ENCODE measurements around the gene COL15A1.

Gene COL15A1

DNA sequence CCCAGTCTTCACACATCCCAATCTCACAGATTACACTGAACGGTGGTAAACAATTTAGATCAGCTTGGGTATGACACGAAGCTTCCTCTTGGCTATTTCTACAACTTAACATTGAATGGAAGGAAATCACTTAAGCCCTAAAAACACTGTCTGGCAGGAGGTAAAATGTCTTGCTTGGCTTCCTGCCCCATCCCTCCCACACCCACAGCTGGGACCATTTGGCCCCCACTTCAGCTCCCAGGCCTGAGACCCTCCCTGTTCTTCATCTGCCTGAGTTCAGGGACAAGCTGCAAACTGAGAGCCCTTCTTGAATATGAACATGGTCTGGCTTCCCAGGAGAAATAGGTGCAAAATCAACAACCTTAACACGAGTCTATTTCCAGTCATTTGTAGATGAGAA, 3.4 kb upstream of the COL15A1 start:
- Histone ChIP-seq H3K36me3 (ENCODE audit: insufficient read depth, low read length) (no peaks in the 10 kb centered on the region), H2AFZ (ENCODE audit: low read depth, low read length) (no peak overlapping the region), H3K4me1 (ENCODE audit: insufficient read depth, low read length) (peaks cover 3% of the 10 kb centered on the region), H3K4me3 (ENCODE audit: low read length) (no peak overlapping the region), H3K27me3 (ENCODE audit: insufficient read depth, low read length) (peaks cover 43% of the 10 kb centered on the region), H3K9me3 (ENCODE audit: low read length) (no peaks in the 10 kb centered on the region)

DNA sequence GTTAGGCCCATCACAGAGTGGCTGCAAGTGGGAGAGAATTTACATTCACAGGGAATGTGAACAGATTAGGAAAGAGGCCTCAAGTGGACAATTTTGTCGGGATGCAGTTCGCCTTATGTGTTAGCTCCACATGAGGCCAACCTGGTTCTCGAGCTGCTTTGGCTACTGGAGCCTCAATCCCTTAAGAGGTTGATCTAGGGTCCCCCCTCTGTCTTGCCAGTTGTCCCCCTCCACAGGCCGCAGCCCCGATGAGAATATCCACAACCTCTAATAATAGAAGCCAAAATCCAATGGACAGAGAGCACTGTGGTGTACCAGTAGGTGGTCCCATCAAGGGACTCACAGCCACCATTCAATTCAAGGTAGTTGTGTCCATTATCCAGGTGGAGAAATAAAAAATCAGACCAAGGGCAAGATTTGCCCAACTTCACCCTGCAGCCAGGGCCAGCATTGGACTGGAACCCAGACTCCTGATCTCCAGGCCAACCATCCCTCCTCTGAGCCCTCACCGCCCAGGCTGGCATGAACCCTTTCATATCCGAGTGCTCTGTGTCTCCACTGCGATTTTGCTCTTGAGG, 1.7 kb upstream of the COL15A1 start:
- H3K4me3 ChIP-seq (ENCODE audit: low read length): no peak overlapping the region
- no peaks in the 10 kb centered on the region for H3K9me3 ChIP-seq (ENCODE audit: low read length)
- H3K36me3 ChIP-seq (ENCODE audit: insufficient read depth, low read length): no peaks in the 10 kb centered on the region
- peaks cover 54% of the 10 kb centered on the region for H3K27me3 ChIP-seq (ENCODE audit: insufficient read depth, low read length)
- peaks cover 3% of the 10 kb centered on the region for H3K4me1 ChIP-seq (ENCODE audit: insufficient read depth, low read length)
- H2AFZ ChIP-seq (ENCODE audit: low read depth, low read length): no peak overlapping the region

GRCh38 chr9:98942906-98943681, 613 bp upstream of the COL15A1 start:
- no peaks in the 10 kb centered on the region for H3K9me3 ChIP-seq (ENCODE audit: low read length)
- peaks cover 58% of the 10 kb centered on the region for H3K27me3 ChIP-seq (ENCODE audit: insufficient read depth, low read length)

GRCh38 chr9:98944057-98944733, 488 bp downstream of the COL15A1 start:
- Histone ChIP-seq H3K4me1 (ENCODE audit: insufficient read depth, low read length) (peaks cover 3% of the 10 kb centered on the region), H2AFZ (ENCODE audit: low read depth, low read length) (peak overlapping the region; percentile 32), H3K27me3 (ENCODE audit: insufficient read depth, low read length) (peaks cover 58% of the 10 kb centered on the region), H3K9me3 (ENCODE audit: low read length) (no peaks in the 10 kb centered on the region), H3K4me3 (ENCODE audit: low read length) (peak overlapping the region; percentile 21), H3K36me3 (ENCODE audit: insufficient read depth, low read length) (no peaks in the 10 kb centered on the region)

More at GRCh38 chr9:98942906-98943681, 613 bp upstream of the COL15A1 start:
- Histone ChIP-seq H3K36me3 (ENCODE audit: insufficient read depth, low read length) (no peaks in the 10 kb centered on the region), H3K4me1 (ENCODE audit: insufficient read depth, low read length) (peaks cover 3% of the 10 kb centered on the region), H3K4me3 (ENCODE audit: low read length) (no peak overlapping the region), H2AFZ (ENCODE audit: low read depth, low read length) (peak overlapping the region; percentile 32)

- H3K4me3 ChIP-seq (ENCODE audit: low read length): no peak overlapping the region
Measured at GRCh38 chr9:98944734-98945074, 997 bp downstream of the COL15A1 start.

DNA sequence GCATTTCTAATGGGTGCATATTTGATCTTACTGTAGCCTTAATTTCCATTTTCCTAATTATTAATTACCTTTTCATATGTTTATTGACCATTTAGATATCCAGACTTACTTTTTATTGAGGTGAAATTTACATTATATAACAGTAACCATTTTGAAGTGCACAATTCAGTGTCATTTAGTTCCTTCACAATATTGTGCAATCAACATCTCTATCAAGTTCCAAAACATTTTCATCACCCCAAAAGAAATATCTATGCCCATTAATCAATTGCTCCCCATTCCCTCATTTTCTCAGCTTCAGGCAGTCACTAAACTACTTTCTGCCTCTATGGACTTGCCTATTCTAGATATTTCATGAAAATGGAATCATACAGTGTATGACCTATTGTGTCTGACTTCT, 5.9 kb downstream of the COL15A1 start:
- H3K36me3 ChIP-seq (ENCODE audit: insufficient read depth, low read length): no peaks in the 10 kb centered on the region
- no peak overlapping the region for H2AFZ ChIP-seq (ENCODE audit: low read depth, low read length)
- H3K4me3 ChIP-seq (ENCODE audit: low read length): no peak overlapping the region
- H3K4me1 ChIP-seq (ENCODE audit: insufficient read depth, low read length): no peaks in the 10 kb centered on the region
- peaks cover 22% of the 10 kb centered on the region for H3K27me3 ChIP-seq (ENCODE audit: insufficient read depth, low read length)
- no peaks in the 10 kb centered on the region for H3K9me3 ChIP-seq (ENCODE audit: low read length)

More at GRCh38 chr9:98944734-98945074, 997 bp downstream of the COL15A1 start:
- Histone ChIP-seq H3K9me3 (ENCODE audit: low read length) (no peaks in the 10 kb centered on the region), H3K4me1 (ENCODE audit: insufficient read depth, low read length) (peaks cover 3% of the 10 kb centered on the region), H2AFZ (ENCODE audit: low read depth, low read length) (no peak overlapping the region), H3K36me3 (ENCODE audit: insufficient read depth, low read length) (no peaks in the 10 kb centered on the region), H3K27me3 (ENCODE audit: insufficient read depth, low read length) (peaks cover 58% of the 10 kb centered on the region)

GRCh38 chr9:98950262-98950661, 6.6 kb downstream of the COL15A1 start:
- H2AFZ ChIP-seq (ENCODE audit: low read depth, low read length): no peak overlapping the region
- H3K4me3 ChIP-seq (ENCODE audit: low read length): no peak overlapping the region

GRCh38 chr9:98951967-98952366, 8.3 kb downstream of the COL15A1 start:
- H3K36me3 ChIP-seq (ENCODE audit: insufficient read depth, low read length): no peaks in the 10 kb centered on the region
- H3K4me3 ChIP-seq (ENCODE audit: low read length): no peak overlapping the region
- H3K4me1 ChIP-seq (ENCODE audit: insufficient read depth, low read length): no peaks in the 10 kb centered on the region
- no peak overlapping the region for H2AFZ ChIP-seq (ENCODE audit: low read depth, low read length)
- H3K9me3 ChIP-seq (ENCODE audit: low read length): no peaks in the 10 kb centered on the region
- peaks cover 7% of the 10 kb centered on the region for H3K27me3 ChIP-seq (ENCODE audit: insufficient read depth, low read length)

More at GRCh38 chr9:98950262-98950661, 6.6 kb downstream of the COL15A1 start:
- no peaks in the 10 kb centered on the region for H3K9me3 ChIP-seq (ENCODE audit: low read length)
- peaks cover 17% of the 10 kb centered on the region for H3K27me3 ChIP-seq (ENCODE audit: insufficient read depth, low read length)
- no peaks in the 10 kb centered on the region for H3K4me1 ChIP-seq (ENCODE audit: insufficient read depth, low read length)
- no peaks in the 10 kb centered on the region for H3K36me3 ChIP-seq (ENCODE audit: insufficient read depth, low read length)

- no peaks in the 10 kb centered on the region for H3K36me3 ChIP-seq (ENCODE audit: insufficient read depth, low read length)
- peaks cover 2% of the 10 kb centered on the region for H3K27me3 ChIP-seq (ENCODE audit: insufficient read depth, low read length)
- H2AFZ ChIP-seq (ENCODE audit: low read depth, low read length): no peak overlapping the region
- H3K9me3 ChIP-seq (ENCODE audit: low read length): peaks cover 2% of the 10 kb centered on the region
- no peak overlapping the region for H3K4me3 ChIP-seq (ENCODE audit: low read length)
- no peaks in the 10 kb centered on the region for H3K4me1 ChIP-seq (ENCODE audit: insufficient read depth, low read length)
Measured at GRCh38 chr9:98953581-98954243, 10.0 kb downstream of the COL15A1 start.

DNA sequence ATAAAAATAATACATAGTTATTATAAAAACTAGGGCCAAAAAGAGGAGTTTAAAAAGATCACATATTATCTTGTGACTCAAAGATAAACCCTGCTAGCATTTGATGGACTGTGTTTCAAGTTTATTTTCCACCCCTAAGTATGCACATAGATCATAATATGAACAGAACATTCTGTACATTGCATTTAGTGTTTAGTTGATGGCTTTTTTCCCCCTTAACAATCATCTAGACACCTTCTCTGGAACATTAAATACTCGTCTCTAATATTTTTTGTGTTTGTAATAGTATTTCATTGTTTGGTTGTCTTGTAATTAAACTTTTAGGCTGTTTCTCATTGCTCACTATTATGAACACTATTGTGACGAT, 10.5 kb downstream of the COL15A1 start:
- Histone ChIP-seq H3K9me3 (ENCODE audit: low read length) (peaks cover 2% of the 10 kb centered on the region), H2AFZ (ENCODE audit: low read depth, low read length) (no peak overlapping the region)

GRCh38 chr9:98955259-98955658, 11.6 kb downstream of the COL15A1 start:
- Histone ChIP-seq H3K9me3 (ENCODE audit: low read length) (peaks cover 2% of the 10 kb centered on the region), H3K4me1 (ENCODE audit: insufficient read depth, low read length) (no peaks in the 10 kb centered on the region), H3K27me3 (ENCODE audit: insufficient read depth, low read length) (peaks cover 2% of the 10 kb centered on the region), H3K4me3 (ENCODE audit: low read length) (no peak overlapping the region), H3K36me3 (ENCODE audit: insufficient read depth, low read length) (no peaks in the 10 kb centered on the region), H2AFZ (ENCODE audit: low read depth, low read length) (no peak overlapping the region)

More for the DNA sequence above, 10.5 kb downstream of the COL15A1 start:
- Histone ChIP-seq H3K27me3 (ENCODE audit: insufficient read depth, low read length) (peaks cover 2% of the 10 kb centered on the region), H3K4me1 (ENCODE audit: insufficient read depth, low read length) (no peaks in the 10 kb centered on the region), H3K36me3 (ENCODE audit: insufficient read depth, low read length) (no peaks in the 10 kb centered on the region), H3K4me3 (ENCODE audit: low read length) (no peak overlapping the region)

- Histone ChIP-seq H3K27me3 (ENCODE audit: insufficient read depth, low read length) (peaks cover 2% of the 10 kb centered on the region), H3K36me3 (ENCODE audit: insufficient read depth, low read length) (no peaks in the 10 kb centered on the region)
Measured at GRCh38 chr9:98957826-98958225, 14.1 kb downstream of the COL15A1 start.

More at GRCh38 chr9:98957826-98958225, 14.1 kb downstream of the COL15A1 start:
- Histone ChIP-seq H3K4me1 (ENCODE audit: insufficient read depth, low read length) (peaks cover 2% of the 10 kb centered on the region), H3K4me3 (ENCODE audit: low read length) (no peak overlapping the region), H2AFZ (ENCODE audit: low read depth, low read length) (no peak overlapping the region), H3K9me3 (ENCODE audit: low read length) (peaks cover 2% of the 10 kb centered on the region)
